NB4 (cell line): ENCODE measurements around the gene PRKAA1.

Experiments
- POLR2A ChIP-seq: IDR thresholded peaks from 2 replicates; pipeline ENCODE4 v1.6.1; 2011; ENCODE audit warnings: mild to moderate bottlenecking; ENCODE audit not compliant: insufficient read length; ENCODE audit errors: extremely low read depth
- TF ChIP-seq, protein P1 (sequence below): IDR thresholded peaks from one replicate; pipeline ENCODE4 v1.5.1; 2012; ENCODE audit warnings: low read depth, low read length

DNA sequence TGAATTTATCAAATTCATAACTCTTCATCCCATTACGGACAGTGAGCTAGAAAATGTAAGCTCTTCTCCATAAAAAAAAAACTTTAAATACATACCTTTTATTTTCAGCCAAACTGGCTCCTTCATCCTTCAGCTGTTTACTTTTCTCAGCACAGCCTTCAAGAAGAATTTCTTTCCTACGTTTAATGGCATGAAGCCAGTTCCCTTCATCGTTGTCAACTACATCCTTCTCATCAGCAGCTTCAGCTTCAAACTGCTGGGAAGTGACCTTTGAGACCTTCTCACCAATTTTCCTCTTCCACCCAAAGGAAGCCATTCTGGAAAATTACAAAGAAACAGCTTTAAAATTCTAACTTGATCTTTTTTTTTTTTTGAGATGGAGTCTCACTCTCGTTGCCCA is 51.5 kb downstream of the PRKAA1 start:
- TF ChIP-seq, protein P1, sequence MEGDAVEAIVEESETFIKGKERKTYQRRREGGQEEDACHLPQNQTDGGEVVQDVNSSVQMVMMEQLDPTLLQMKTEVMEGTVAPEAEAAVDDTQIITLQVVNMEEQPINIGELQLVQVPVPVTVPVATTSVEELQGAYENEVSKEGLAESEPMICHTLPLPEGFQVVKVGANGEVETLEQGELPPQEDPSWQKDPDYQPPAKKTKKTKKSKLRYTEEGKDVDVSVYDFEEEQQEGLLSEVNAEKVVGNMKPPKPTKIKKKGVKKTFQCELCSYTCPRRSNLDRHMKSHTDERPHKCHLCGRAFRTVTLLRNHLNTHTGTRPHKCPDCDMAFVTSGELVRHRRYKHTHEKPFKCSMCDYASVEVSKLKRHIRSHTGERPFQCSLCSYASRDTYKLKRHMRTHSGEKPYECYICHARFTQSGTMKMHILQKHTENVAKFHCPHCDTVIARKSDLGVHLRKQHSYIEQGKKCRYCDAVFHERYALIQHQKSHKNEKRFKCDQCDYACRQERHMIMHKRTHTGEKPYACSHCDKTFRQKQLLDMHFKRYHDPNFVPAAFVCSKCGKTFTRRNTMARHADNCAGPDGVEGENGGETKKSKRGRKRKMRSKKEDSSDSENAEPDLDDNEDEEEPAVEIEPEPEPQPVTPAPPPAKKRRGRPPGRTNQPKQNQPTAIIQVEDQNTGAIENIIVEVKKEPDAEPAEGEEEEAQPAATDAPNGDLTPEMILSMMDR = no peak
- no peak for TF ChIP-seq POLR2A
